ENCODE results near the gene TESK2.
"Not testable (repeated sequence)": the region's sequence is repeated elsewhere in the genome, so short reads cannot be mapped to it uniquely, and the experiment has no call there.

Gene TESK2

GRCh38 chr1:45508295-45509151 lies 17.6 kb upstream of the TESK2 start:
- DNase-seq: no peak

GRCh38 chr1:45507893-45508292 lies 16.9 kb upstream of the TESK2 start:
- no peak for DNase-seq

- no peak for DNase-seq
These were observed 16.2 kb upstream of the TESK2 start for GRCh38 chr1:45507195-45507594.

GRCh38 chr1:45503462-45504360 lies 12.7 kb upstream of the TESK2 start:
- DNase-seq: no peak

- DNase-seq: no peak
These were observed 10.5 kb upstream of the TESK2 start for GRCh38 chr1:45501505-45501859.

GRCh38 chr1:45499415-45499769 lies 8.4 kb upstream of the TESK2 start:
- DNase-seq: no peak

- no peak for DNase-seq
These were observed 7.3 kb upstream of the TESK2 start for GRCh38 chr1:45498279-45498678.

GRCh38 chr1:45493116-45493697 lies 2.2 kb upstream of the TESK2 start:
- peak in 1 of 2 donors; percentile 38 for DNase-seq

- no peak for DNase-seq
These were observed 1.7 kb upstream of the TESK2 start for GRCh38 chr1:45492691-45493090.

- DNase-seq: no peak
These were observed 711 bp upstream of the TESK2 start for GRCh38 chr1:45491487-45492260.

- no peak for DNase-seq
These were observed 790 bp downstream of the TESK2 start for GRCh38 chr1:45490121-45490625.

- DNase-seq: not testable (repeated sequence)
These were observed 1.6 kb downstream of the TESK2 start for GRCh38 chr1:45489379-45489778.

GRCh38 chr1:45488666-45489377 lies 2.1 kb downstream of the TESK2 start:
- DNase-seq: no peak

GRCh38 chr1:45485949-45486348 lies 5.0 kb downstream of the TESK2 start:
- no peak for DNase-seq

GRCh38 chr1:45479039-45479748 lies 11.8 kb downstream of the TESK2 start:
- no peak for DNase-seq

GRCh38 chr1:45478121-45478814 lies 12.7 kb downstream of the TESK2 start:
- no peak for DNase-seq

- no peak for DNase-seq
These were observed 13.3 kb downstream of the TESK2 start for GRCh38 chr1:45477646-45478045.

- not testable (repeated sequence) for DNase-seq
These were observed 16.8 kb downstream of the TESK2 start for GRCh38 chr1:45474194-45474593.

GRCh38 chr1:45473302-45473701 lies 17.7 kb downstream of the TESK2 start:
- no peak for DNase-seq

- DNase-seq: no peak
These were observed 20.6 kb downstream of the TESK2 start for GRCh38 chr1:45470306-45470798.
